RWPE2 (cell line): ENCODE results near the gene SPATS2.

Source experiments
- ATAC-seq: fragments of 200-7000 bp; cut with Tn5 transposase; 3 replicates; pipeline ENCODE4 v1.9.1; 2021; ENCODE audit warnings: low read depth
- DNase-seq: peaks from one replicate; pipeline ENCODE4 v3.0.0-alpha.2; 2020; ENCODE audit warnings: low spot score
- H3K27ac ChIP-seq: fragments of 450-650 bp; 2 replicates; pipeline ENCODE4 v1.5.1; 2017; ENCODE audit warnings: mild to moderate bottlenecking; ENCODE audit not compliant: poor library complexity, severe bottlenecking
- H3K27me3 ChIP-seq: fragments of 250-450 bp; sonication (Bioruptor Pico); 2 replicates; pipeline ENCODE4 v1.5.1; 2021; ENCODE audit warnings: mild to moderate bottlenecking, moderate library complexity; ENCODE audit not compliant: insufficient read depth, poor library complexity, severe bottlenecking
- H3K36me3 ChIP-seq: fragments of 250-450 bp; sonication (Bioruptor Pico); 2 replicates; pipeline ENCODE4 v1.5.1; 2020; ENCODE audit warnings: low read depth, mild to moderate bottlenecking, moderate library complexity
- H3K4me1 ChIP-seq: fragments of 250-450 bp; sonication (Bioruptor Pico); 2 replicates; pipeline ENCODE4 v1.5.1; 2021; ENCODE audit warnings: mild to moderate bottlenecking, moderate library complexity; ENCODE audit not compliant: insufficient read depth, poor library complexity, severe bottlenecking
- H3K4me3 ChIP-seq: fragments of 250-450 bp; sonication (Bioruptor Pico); 2 replicates; pipeline ENCODE4 v1.5.1; 2021; ENCODE audit warnings: mild to moderate bottlenecking, moderate library complexity; ENCODE audit not compliant: severe bottlenecking
- H3K9me3 ChIP-seq: fragments of 250-450 bp; sonication (Bioruptor Pico); 2 replicates; pipeline ENCODE4 v1.5.1; 2021; ENCODE audit warnings: mild to moderate bottlenecking, moderate library complexity; ENCODE audit not compliant: severe bottlenecking
- CTCF ChIP-seq: fragments of 450-650 bp; IDR thresholded peaks from one replicate; pipeline ENCODE4 v1.5.1; 2017; ENCODE audit warnings: mild to moderate bottlenecking, moderate library complexity; ENCODE audit not compliant: poor library complexity, severe bottlenecking

Gene SPATS2

GRCh38 chr12:49512546-49512945 lies 145.3 kb downstream of the SPATS2 start:
- no peak for DNase-seq

GRCh38 chr12:49515266-49515665 lies 148.0 kb downstream of the SPATS2 start:
- H3K4me1 ChIP-seq = peaks cover 31% of the 10 kb centered on the region
- H3K9me3 ChIP-seq = no peaks in the 10 kb centered on the region
- H3K36me3 ChIP-seq = peaks cover 39% of the 10 kb centered on the region
- no peak for DNase-seq
- peak overlapping the region; percentile 41 for H3K27ac ChIP-seq
- no peak for TF ChIP-seq CTCF
- peak; percentile 87 for ATAC-seq
- no peaks in the 10 kb centered on the region for H3K27me3 ChIP-seq
- H3K4me3 ChIP-seq = no peak overlapping the region

More at GRCh38 chr12:49512546-49512945, 145.3 kb downstream of the SPATS2 start:
- TF ChIP-seq CTCF = no peak
- Histone ChIP-seq H3K4me1 (peaks cover 35% of the 10 kb centered on the region), H3K27ac (peak overlapping the region; percentile 44), H3K4me3 (no peak overlapping the region), H3K27me3 (no peaks in the 10 kb centered on the region), H3K9me3 (no peaks in the 10 kb centered on the region), H3K36me3 (peaks cover 23% of the 10 kb centered on the region)
- ATAC-seq = no peak

- H3K27me3 ChIP-seq = no peaks in the 10 kb centered on the region
- peaks cover 75% of the 10 kb centered on the region for H3K36me3 ChIP-seq
- no peak for DNase-seq
- no peak overlapping the region for H3K27ac ChIP-seq
- no peak for ATAC-seq
- H3K4me1 ChIP-seq = peaks cover 14% of the 10 kb centered on the region
- no peak for TF ChIP-seq CTCF
- H3K4me3 ChIP-seq = no peak overlapping the region
- H3K9me3 ChIP-seq = no peaks in the 10 kb centered on the region
These were observed 151.8 kb downstream of the SPATS2 start for GRCh38 chr12:49518914-49519573.

GRCh38 chr12:49519574-49519936 lies 152.3 kb downstream of the SPATS2 start:
- H3K9me3 ChIP-seq = no peaks in the 10 kb centered on the region
- DNase-seq = no peak
- H3K36me3 ChIP-seq = peaks cover 77% of the 10 kb centered on the region
- ATAC-seq = no peak
- H3K4me3 ChIP-seq = no peak overlapping the region
- TF ChIP-seq CTCF = no peak
- H3K4me1 ChIP-seq = peaks cover 10% of the 10 kb centered on the region
- no peak overlapping the region for H3K27ac ChIP-seq
- H3K27me3 ChIP-seq = no peaks in the 10 kb centered on the region

- H3K36me3 ChIP-seq = peaks cover 88% of the 10 kb centered on the region
- H3K4me3 ChIP-seq = no peak overlapping the region
- H3K27ac ChIP-seq = no peak overlapping the region
- no peak for ATAC-seq
- no peak for TF ChIP-seq CTCF
- DNase-seq = no peak
- no peaks in the 10 kb centered on the region for H3K4me1 ChIP-seq
- no peaks in the 10 kb centered on the region for H3K9me3 ChIP-seq
- no peaks in the 10 kb centered on the region for H3K27me3 ChIP-seq
These were observed 154.1 kb downstream of the SPATS2 start for GRCh38 chr12:49521389-49521788.
